NCI-H1105 (cell line): ENCODE measurements around the gene NR3C1.

Source experiments
- DNase-seq: peaks from one replicate; lab custom pipeline; 2025; lab: John Stamatoyannopoulos, UW

The NR3C1 gene

DNA sequence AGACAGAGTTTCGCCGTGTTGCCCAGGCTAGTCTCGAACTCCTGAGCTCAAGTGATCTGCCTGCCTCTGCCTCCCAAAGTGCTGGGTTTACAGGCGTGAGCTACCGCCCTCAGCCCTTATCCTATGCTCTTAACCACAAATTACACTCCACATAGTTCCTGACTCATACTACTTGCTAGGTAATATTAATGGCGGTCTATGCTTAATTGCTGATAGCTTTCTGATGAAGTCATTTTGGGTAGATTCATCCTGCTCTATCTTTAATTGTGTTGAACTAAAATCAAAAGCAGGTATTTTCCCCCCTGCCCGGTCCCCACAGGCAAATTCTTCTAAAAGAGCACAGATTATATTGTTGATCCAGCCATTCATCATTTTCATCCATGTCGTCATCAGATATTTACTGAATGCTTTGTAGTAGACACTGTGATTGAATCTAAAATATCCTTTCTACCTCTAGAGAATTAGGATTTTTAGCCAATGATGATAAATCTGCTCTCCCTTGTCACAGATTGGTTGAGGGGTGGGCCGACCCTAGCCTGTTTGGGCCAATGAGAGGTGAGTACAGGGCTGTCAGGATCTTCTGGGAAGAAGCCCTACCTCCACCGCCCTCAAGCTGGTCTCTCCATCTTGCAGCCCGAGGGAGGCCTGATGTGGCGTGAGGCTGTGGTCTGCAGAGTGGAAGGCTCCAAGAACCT, 144.8 kb downstream of the NR3C1 start:
- DNase-seq = no peak

DNA sequence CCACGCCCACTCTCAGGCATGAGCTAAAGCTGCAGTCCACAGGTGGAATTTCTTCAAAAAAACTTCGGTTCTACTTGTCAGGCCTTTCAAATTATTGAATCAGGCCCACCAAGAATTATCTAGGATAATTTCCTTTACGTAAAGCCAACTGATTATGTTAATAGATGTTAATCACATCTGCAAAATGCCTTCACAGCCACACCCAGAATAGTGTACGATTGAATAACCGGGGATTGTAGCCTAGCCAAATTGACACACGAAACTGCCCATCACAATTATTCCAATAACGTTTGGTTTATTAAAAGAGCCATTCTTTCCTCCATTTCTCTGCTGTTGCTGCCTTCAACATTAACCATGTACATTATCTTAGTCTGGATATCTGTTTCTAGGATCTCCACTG, 148.7 kb downstream of the NR3C1 start:
- DNase-seq = no peak

GRCh38 chr5:143251946-143252345, 151.5 kb downstream of the NR3C1 start:
- no peak for DNase-seq

GRCh38 chr5:143251190-143251589, 152.3 kb downstream of the NR3C1 start:
- no peak for DNase-seq

GRCh38 chr5:143249851-143250250, 153.6 kb downstream of the NR3C1 start:
- no peak for DNase-seq

- no peak for DNase-seq
Observed at GRCh38 chr5:143248822-143249579, 154.5 kb downstream of the NR3C1 start.

DNA sequence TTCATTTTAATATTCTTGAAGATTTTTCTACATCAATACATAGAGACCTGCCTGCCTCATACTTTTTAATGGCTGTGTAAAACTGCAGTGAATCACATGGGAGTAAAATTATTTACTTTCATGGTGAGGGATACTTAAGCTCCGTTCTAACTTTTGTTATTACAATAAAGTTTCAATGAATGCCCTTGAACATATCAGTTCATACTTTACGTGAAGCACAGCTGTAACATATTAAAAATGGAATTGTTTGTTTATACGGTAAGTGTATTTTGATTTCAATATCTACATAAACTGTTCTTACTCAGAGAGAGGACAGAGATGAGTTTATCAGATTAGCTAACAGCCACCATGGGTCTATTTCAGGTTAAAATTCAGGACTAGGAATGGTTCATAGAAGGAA, 155.1 kb downstream of the NR3C1 start:
- no peak for DNase-seq

DNA sequence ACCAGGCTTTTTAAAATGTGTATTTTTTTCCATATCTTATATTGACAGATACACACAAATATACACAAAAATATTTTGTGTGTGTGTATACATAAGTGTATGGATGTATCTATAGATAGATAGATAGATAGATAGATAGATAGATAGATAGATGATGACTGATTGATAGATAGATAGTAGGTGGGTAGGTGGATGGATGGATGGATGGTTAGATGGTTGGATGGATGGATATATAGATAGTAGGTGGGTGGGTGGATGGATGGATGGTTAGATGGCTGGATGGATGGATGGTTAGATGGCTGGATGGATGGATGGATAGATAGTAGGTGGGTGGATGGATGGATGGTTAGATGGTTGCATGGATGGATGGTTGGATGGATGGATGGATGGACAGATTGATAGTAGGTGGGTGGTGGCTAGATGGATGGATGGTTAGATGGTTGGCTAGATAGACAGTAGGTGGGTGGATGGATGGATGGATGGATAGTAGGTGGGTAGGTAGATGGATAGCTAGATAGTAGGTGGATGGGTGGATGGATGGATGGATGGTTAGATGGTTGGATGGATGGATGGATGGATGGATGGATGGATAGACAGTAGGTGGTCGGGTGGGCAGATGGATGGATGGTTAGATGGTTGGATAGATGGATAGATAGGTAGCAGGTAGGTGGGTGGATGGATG, 156.2 kb downstream of the NR3C1 start:
- DNase-seq = no peak

- DNase-seq = no peak
Observed at GRCh38 chr5:143245929-143246561, 157.4 kb downstream of the NR3C1 start.

DNA sequence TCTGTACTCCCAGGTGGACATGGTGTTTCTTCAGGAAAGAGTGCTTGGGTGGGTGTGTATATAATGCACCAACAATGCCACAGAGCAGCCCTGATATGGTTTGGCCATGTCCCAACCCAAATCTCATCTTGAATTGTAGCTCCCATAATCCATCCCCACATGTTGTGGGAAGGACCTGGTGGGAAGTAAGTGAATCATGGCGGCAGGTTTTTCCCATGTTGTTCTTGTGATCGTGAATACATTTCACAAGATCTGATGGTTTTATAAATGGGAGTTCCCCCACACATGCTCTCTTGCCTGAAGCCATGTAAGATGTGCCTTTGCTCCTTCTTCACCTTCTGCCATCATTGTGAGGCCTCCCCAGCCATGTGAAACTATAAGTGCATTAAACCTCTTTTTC, 158.5 kb downstream of the NR3C1 start:
- no peak for DNase-seq

DNA sequence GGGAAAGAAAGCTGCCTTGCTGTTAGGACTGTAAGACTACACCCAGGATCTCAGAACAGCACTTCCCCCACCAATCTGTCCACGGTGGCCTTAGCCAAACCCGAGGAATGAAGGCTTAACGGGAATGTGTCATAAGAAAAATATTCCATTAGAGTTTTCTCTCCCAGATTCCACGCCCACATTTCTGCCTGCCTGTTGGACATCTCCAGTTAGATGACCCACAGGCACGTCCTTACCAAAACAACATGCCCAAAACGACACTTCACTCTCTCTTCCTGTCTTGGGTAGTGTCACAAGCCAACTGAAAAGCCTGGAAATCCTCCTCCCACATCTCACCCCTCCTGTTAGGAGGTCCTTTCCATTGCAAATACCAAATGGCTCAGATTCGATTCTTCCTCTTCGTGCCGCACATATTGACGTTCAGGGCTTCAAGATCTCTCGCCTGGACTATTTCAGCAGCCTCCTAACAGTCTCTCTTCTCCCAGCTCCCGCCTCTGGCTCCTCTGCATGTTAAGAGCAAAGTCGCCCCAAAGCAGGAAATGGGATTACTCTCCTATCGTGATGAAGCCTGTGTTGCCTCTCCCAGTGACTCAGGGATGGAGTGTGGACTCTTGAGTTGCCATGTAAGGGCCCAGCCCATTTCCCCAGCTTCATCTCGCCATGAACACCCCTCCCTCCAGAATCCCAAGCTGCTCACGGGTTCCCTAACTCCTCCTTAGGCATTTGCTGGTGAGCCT, 159.3 kb downstream of the NR3C1 start:
- DNase-seq = no peak

DNA sequence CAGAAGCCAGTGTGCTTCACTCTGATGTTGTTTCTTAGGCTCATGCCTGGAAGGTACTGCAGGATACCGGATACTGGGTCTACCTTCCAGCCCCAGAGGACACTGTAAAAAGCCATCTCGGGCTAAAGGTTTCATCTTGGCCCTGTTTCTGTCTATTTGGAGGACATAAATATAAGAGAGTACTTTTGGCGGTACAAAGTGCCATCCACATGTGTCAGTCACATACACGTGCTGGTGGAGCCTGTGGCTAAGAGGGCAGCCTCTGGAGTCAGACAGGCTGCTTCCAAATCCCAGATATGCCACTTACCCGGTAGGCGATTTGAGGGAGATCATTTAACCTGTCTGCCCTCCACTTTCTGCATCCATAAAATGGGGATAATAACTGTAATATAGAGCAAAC, 160.4 kb downstream of the NR3C1 start:
- DNase-seq = no peak

- DNase-seq = no peak
Observed at GRCh38 chr5:143241892-143242291, 161.6 kb downstream of the NR3C1 start.

GRCh38 chr5:143239882-143240518, 163.5 kb downstream of the NR3C1 start:
- DNase-seq = no peak

DNA sequence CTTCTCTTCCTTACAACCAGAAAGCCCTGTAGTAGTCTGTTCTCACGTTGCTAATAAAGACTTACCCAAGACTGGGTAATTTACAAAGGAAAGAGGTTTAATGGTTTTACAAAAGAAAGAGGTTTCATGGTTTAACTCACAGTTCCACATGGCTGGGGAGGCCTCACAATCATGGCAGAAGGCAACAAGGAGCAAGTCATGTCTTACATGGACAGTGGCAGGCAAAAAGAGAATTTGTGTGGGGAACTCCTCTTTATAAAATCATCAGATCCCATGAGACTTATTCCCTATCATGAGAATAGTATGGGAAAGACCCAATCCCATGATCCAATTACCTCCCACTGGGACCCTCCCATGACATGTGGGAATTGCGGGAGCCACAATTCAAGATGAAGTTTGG, 164.9 kb downstream of the NR3C1 start:
- DNase-seq = no peak

GRCh38 chr5:143237664-143238063, 165.8 kb downstream of the NR3C1 start:
- DNase-seq = no peak

GRCh38 chr5:143236682-143237081, 166.8 kb downstream of the NR3C1 start:
- no peak for DNase-seq

DNA sequence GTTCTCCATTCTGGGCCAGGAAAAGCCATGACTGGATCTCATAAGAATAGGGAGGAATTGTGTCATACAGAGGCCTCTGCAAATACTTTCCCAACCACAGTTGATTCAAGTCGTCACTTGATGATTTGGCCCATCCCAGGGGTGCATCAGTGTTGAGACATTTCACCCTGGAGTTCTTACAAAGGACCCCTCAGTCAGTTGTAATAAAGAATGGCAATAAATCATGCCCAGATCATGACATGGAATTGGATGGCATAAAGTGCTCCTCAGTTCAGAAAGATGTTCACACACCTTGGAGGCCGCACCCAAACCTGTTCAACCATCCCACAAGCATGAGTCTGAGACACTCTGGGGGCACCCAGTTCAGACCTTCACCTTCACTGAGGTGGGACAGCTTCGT, 168.1 kb downstream of the NR3C1 start:
- DNase-seq = no peak

- DNase-seq = no peak
Observed at GRCh38 chr5:143234162-143234842, 169.2 kb downstream of the NR3C1 start.

DNA sequence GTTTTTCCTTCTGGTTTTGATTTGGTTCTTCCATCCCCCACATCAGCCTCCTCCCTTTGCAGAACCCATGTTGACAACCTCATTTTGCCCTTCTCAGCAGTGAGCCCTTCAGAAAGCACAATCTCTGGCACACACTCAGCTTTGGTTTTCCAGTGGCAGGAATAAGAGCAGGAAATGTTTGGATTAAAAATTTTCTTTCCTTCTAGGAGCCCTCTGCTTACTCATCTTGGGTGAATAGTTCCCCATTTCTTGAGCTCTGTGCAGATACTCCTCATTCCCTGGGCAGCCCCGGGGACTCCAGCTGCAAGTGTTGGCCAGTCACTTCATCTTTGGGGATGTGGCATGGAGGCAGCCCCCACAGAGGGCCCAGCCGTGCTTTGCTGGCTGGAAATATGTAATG, 170.5 kb downstream of the NR3C1 start:
- no peak for DNase-seq
